ENCODE data around the gene L3MBTL1. TPM values are rescaled to one million over a fixed set of nuclear protein-coding genes. Genes with fewer than 3 reads are reported as not detected.
A peak's percentile ranks its signal among the peaks of the same experiment; 100 is the strongest.

L3MBTL1 gene
- total RNA-seq, 1 donor from 2014 or later, result 5.0 TPM

GRCh38 chr20:43548273-43548880 is 40.9 kb downstream of the L3MBTL1 start:
- no peak for TF ChIP-seq CTCF (IDR thresholded peaks at IDR 0.05; ENCODE audit: insufficient read depth, low read length, severe bottlenecking)
- no peak overlapping the region for H3K4me3 ChIP-seq (ENCODE audit: low read depth, low read length)
- FAIRE-seq (no peak), DNase-seq (ENCODE audit: low read depth) (no peak)
- no peaks in the 10 kb centered on the region for H3K36me3 ChIP-seq (ENCODE audit: control insufficient read depth, insufficient read depth, low read length)
- H3K27me3 ChIP-seq (ENCODE audit: control insufficient read depth, insufficient read depth, low read length), result no peaks in the 10 kb centered on the region

- H3K27me3 ChIP-seq (ENCODE audit: control insufficient read depth, insufficient read depth, low read length), result no peaks in the 10 kb centered on the region
- H3K4me3 ChIP-seq (ENCODE audit: low read depth, low read length), result no peak overlapping the region
- no peaks in the 10 kb centered on the region for H3K36me3 ChIP-seq (ENCODE audit: control insufficient read depth, insufficient read depth, low read length)
- DNase-seq (ENCODE audit: low read depth) (no peak), FAIRE-seq (no peak)
- no peak for TF ChIP-seq CTCF (IDR thresholded peaks at IDR 0.05; ENCODE audit: insufficient read depth, low read length, severe bottlenecking)
Measured at GRCh38 chr20:43549416-43550065, 42.0 kb downstream of the L3MBTL1 start.

DNA sequence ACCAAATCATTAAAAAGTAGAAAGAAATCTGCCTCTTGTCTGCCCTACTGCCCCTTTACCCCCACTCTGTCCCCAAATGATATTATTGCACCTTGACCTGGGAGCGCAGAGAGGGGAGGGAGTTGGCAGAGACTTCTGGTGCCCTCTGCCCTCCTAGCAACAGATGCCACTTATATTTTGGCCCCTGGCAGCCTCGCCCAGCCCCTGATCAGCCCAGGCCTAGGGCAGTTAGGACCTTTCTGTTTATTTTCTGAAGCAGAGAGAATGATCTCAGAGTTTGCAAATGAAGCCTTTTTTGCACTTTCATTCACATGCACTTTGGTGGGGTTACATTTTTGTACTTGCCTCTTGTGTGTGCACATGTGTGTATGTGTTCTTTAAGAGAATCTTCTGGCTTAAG is 43.0 kb downstream of the L3MBTL1 start:
- no peak overlapping the region for H3K4me3 ChIP-seq (ENCODE audit: low read depth, low read length)
- H3K27me3 ChIP-seq (ENCODE audit: control insufficient read depth, insufficient read depth, low read length), result no peaks in the 10 kb centered on the region
- no peaks in the 10 kb centered on the region for H3K36me3 ChIP-seq (ENCODE audit: control insufficient read depth, insufficient read depth, low read length)
- DNase-seq (ENCODE audit: low read depth) (no peak), FAIRE-seq (no peak)
- no peak for TF ChIP-seq CTCF (IDR thresholded peaks at IDR 0.05; ENCODE audit: insufficient read depth, low read length, severe bottlenecking)

DNA sequence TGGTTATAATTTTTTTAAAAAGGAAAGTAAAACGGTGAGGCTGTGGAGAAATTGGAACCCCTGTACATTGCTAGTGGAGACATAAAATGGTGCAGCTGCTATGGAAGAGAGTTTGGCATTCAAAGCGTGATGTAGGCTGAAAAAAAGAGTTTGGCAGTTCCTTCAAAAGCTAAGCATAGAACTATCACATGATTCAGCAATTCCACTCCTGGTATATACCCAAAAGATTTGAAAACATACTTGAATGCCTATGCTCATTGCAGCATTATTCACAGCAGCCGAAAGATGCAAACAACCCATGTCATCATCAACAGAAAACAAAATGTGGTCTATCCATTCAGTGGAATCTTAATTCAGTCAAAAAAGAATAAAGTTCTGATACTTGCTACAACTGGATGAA is 46.9 kb downstream of the L3MBTL1 start:
- peaks cover 2% of the 10 kb centered on the region for H3K27me3 ChIP-seq (ENCODE audit: control insufficient read depth, insufficient read depth, low read length)
- no peaks in the 10 kb centered on the region for H3K36me3 ChIP-seq (ENCODE audit: control insufficient read depth, insufficient read depth, low read length)
- no peak for TF ChIP-seq CTCF (IDR thresholded peaks at IDR 0.05; ENCODE audit: insufficient read depth, low read length, severe bottlenecking)
- no peak overlapping the region for H3K4me3 ChIP-seq (ENCODE audit: low read depth, low read length)
- FAIRE-seq (no peak), DNase-seq (ENCODE audit: low read depth) (no peak)

- no peak for FAIRE-seq
- TF ChIP-seq CTCF (IDR thresholded peaks at IDR 0.05; ENCODE audit: insufficient read depth, low read length, severe bottlenecking), result no peak
Measured at GRCh38 chr20:43558412-43559146, 51.1 kb downstream of the L3MBTL1 start, which contains the start of gene SGK2. Gene SGK2 (plus strand): TSS chr20:43559027. CDS start chr20:43566496, 7,469 bp downstream.

More at GRCh38 chr20:43558412-43559146, 51.1 kb downstream of the L3MBTL1 start, which contains the start of gene SGK2:
- H3K36me3 ChIP-seq (ENCODE audit: control insufficient read depth, insufficient read depth, low read length), result no peaks in the 10 kb centered on the region
- peaks cover 2% of the 10 kb centered on the region for H3K27me3 ChIP-seq (ENCODE audit: control insufficient read depth, insufficient read depth, low read length)
- no peak within 1 kb of the TSS for H3K4me3 ChIP-seq (ENCODE audit: low read depth, low read length)
- DNase-seq (ENCODE audit: low read depth), result peak; percentile 37

All from bronchial epithelial cell (primary cell).